OCI-LY1 (cell line): ENCODE measurements around the gene ADARB2.

Experiments used
- CTCF ChIP-seq: fragments of 200-600 bp; sonication (generic), shearing (Covaris generic); IDR thresholded peaks from 2 replicates; pipeline ENCODE4 v1.5.1; 2017; ENCODE audit warnings: mild to moderate bottlenecking, antibody characterized with exemption, low read length, moderate library complexity, mixed read lengths
- EZH2 ChIP-seq: fragments of 200-600 bp; sonication (generic), shearing (Covaris generic); IDR thresholded peaks from 2 replicates; pipeline ENCODE4 v1.8.0; 2017; ENCODE audit warnings: borderline replicate concordance, mixed run types, mild to moderate bottlenecking, antibody characterized with exemption, low read length, moderate library complexity, mixed read lengths

DNA sequence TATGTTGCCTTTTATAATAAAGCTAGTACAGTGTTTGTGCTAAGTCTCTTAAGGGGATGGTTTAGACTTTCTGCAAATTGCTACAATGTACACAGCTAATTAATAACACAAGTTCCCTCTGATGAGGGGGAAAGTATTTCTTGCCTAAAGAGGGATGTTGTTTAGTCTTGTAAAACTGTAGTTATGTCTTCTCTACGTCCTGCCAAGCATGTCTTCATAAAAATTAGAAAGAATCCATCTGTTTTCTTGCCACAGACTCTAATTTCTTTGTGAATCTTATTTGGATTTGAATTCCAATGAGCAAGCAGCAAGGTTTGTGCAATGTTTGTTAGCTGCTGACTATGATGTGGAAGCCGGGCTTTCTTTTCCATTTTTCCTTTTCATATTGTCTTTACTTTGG lies 28.2 kb downstream of the ADARB2 start:
- TF ChIP-seq EZH2 (no peak), CTCF (no peak)
